ENCODE results near the gene DAG1.

DNA sequence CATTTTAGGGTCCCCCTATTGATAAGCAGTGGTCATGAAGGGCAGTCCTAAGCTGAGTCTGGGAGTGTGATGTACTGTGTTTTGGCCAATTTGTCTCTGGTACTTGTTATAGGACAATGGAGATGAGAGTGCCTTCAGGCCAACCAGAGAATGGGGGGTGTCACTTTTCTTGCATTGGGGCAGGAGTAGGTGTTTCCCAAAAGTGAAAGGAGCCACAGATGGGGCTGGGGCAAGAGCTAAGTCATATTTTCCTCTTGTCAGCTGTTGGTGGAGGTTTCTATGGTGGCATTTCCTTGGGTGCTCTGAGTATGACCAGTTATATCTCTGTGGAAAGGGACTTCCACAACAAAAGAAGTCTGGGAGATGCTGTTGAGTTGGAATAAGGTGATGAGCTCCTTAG, 59.5 kb downstream of the DAG1 start:
- TF ChIP-seq, protein P1, sequence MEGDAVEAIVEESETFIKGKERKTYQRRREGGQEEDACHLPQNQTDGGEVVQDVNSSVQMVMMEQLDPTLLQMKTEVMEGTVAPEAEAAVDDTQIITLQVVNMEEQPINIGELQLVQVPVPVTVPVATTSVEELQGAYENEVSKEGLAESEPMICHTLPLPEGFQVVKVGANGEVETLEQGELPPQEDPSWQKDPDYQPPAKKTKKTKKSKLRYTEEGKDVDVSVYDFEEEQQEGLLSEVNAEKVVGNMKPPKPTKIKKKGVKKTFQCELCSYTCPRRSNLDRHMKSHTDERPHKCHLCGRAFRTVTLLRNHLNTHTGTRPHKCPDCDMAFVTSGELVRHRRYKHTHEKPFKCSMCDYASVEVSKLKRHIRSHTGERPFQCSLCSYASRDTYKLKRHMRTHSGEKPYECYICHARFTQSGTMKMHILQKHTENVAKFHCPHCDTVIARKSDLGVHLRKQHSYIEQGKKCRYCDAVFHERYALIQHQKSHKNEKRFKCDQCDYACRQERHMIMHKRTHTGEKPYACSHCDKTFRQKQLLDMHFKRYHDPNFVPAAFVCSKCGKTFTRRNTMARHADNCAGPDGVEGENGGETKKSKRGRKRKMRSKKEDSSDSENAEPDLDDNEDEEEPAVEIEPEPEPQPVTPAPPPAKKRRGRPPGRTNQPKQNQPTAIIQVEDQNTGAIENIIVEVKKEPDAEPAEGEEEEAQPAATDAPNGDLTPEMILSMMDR (IDR thresholded peaks at IDR 0.05) = no peak
- TF ChIP-seq POLR2A (IDR thresholded peaks at IDR 0.05) = no peak

All from body of pancreas (tissue), 4 donors.